Epithelial cell of prostate (primary cell): Measurements from ENCODE around the gene TBCD.

Experiments
- DNase-seq: peaks from one replicate; pipeline ENCODE4 v3.0.0-alpha.2; 2011; ENCODE audit warnings: low read depth, low spot score
- H3K27ac ChIP-seq: fragments of 450-650 bp; 2 replicates; pipeline ENCODE4 v1.5.1; 2017; ENCODE audit warnings: mild to moderate bottlenecking

TBCD gene

DNA sequence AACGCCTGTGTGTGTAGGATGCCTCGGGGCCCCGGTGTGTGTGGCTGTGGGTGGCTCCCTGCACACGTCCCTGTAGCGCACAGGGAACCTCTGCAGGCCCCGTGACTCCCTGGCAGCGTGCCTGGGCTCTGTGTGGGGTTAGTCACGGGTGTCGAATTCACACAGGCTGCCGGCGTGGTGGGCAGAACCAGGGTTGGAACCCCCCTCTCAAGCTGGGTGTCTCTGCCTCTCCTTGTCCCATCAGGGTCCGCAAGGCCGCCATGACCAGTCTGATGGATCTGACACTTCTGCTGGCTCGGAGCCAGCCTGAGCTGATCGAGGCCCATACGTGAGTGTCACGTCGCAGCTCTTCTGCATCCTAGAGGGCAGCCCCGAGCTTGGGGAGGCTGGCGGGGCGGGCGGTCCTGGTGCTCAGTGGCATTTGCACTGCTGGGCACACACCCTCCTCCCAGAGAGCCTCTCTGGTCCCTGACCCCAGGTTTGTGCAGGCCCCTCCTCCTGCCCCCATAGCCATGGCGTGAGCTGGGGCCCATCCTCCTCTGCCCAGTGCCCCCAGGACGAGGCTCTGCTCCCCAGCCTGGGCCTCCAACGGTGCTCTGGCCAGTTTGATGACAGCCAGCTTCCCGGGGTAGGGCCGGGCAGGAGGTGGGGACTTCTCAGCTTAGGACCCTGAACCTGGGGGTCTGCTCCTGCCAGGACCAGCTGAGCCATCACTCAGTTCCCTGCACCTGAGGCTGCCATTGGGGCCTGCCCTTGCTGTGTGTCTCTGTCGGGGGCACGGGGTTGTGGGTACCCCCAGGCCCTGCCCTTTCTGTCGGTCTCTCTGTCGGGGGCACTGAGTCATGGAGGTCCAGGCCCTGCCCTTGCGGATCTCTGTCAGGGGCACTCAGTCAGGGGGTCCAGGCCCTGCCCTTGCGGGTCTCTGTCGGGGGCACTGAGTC, 176.1 kb downstream of the TBCD start:
- DNase-seq, result no peak
- no peak overlapping the region for H3K27ac ChIP-seq

DNA sequence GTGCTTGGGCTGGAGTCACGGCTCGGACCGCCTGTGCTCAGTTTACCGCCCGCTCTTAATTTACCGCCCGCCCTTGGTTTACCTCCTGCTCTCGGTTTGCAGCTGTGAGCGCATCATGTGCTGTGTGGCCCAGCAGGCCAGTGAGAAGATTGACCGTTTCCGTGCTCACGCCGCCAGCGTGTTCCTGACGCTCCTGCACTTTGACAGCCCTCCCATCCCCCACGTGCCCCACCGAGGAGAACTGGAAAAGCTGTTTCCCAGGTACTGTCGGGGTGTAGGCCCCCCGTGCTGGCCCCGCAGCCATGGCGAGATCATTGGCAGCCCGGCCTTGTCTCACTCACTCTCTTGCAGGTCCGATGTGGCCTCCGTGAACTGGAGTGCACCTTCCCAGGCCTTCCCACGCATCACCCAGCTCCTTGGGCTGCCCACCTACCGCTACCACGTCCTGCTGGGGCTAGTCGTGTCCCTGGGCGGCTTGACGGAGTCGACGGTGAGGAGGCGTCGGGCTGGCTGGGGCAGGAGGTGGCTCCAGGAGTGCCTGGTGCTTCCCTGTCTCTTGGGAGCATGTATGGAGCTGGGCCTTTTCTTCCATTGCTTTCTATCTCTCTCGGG, 177.3 kb downstream of the TBCD start:
- H3K27ac ChIP-seq, result no peak overlapping the region
- DNase-seq, result no peak

DNA sequence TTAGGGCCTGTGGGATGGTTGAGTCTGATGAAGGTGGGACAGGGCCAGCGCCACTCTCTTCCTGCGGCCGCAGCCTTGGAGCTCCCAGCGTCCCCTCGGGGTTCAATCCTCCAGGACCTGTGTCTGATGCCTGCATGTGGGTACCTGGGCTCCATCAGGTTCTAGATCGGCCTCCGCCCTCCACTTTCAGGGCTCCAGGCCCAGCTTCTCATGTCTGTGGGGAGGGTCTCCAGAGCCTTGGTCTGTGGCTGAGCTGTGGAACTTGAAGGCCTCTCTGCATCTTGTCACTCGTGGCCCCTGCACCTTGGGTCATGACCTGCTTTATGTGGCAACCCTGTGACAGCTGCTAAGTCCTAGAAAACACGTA, 177.8 kb downstream of the TBCD start:
- no peak for DNase-seq
- H3K27ac ChIP-seq, result no peak overlapping the region

DNA sequence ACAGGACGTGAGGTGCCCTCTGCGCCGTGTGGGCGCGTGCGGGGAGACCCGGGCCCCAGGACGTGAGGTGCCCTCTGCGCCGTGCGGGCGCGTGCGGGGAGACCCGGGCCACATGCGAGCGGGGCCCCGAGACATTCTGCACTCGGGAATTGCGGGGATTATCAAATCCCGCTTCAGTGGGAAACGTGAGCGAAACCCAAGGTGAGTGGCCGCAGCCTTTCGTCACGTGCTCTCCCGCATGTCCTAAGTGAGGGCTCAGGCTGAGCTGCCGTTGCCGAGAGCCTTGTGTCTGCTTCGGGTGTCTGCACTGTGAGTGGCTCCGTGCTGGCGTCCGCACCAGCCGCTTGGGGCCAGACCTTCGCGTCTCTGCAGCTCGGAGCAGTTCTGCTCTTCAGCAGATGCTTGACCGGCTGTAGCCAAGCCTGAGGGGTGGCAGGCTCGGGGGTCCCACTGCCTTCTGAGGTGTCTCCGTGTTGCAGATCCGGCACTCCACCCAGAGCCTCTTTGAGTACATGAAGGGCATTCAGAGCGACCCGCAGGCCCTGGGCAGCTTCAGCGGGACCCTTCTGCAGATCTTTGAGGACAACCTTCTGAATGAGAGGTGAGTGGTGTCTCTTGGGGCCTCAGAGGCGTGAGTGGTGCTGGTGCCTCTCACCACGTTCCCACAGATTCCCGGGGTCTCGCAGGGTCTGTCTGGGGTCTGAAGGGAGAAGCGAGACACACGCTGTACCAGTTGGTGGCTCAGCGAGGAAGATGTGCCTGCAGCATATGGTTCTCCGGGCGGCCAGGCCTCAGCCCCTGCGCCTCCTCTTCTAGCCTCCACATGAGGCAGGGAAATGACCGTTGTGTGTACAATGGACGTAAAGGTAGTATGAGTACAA, 178.4 kb downstream of the TBCD start:
- no peak overlapping the region for H3K27ac ChIP-seq
- DNase-seq, result no peak

DNA sequence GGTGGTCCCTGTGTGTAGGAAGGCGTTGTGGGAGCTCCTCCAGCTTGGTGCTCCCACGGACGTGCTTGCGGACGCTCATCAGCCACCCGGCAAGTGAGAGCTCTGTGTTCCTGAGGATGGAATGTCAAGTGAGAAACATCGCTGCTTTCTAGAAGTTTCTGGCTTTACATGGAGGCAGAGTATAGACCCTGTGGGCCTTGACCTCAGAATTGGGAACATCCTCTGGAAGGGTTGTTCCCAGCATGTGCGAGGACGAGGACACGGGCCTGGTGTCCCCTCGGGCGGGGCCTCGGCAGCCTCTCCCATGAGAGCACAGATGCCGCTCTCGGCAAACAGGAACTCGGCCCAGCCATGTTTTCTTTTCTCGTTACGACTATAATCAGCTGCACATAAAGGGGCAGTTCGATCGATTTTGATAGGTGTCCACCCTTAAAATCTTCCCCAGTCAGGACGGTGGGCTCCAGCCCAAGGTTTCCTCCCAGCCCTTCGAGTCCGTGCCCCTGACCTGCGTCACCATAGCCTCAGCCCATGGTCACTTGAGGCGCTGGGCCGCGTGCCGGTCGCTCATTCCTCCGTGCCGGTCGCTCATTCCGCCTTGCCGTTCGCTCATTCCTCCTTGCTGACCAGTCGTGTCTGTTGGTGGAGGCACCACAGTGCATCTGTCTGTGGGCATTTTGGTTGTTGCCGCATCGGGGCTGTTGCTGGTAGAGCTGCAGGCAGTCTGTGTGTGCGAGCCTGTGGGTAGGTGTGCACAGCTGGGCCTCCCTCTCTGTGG, 179.2 kb downstream of the TBCD start:
- no peak overlapping the region for H3K27ac ChIP-seq
- DNase-seq, result no peak

DNA sequence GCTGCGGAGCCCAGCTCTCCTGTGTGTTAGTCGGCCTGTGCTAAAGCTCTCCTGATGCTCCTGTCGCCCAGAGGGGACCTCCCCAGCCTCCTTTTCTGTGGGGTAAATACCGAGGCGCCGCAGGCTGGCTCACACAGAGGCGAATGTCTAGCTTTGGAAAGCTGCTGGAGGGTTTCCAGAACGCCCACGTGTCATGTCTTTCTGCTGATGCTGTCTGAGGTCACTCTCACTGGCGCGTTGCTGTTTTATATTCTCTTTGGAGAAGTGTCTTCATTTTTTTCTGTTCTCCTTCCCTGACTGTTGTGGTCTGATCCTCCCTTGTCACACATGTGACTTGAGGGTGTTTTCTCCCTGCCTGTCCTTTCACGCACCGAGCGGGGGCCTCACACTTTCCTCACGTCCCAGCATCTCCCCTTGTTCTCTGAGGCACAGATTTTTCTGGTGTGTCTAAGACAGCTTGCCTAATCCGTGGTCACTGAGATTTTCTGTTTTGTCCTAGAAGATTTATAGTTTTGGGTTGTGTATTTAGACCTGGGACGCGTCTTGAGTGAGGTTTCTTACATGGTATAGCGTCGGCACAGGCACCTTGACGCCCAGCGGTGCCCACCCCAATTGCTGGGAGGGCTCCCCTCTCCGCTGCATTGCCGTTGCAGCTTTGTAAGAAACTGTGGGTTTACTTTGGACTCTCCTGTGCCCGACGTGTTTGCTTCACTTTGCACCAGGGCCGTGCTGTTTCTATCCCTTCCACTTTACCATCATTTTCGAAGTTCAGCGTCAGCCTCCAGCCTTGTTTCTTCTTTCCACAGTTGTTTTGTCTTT, 180.0 kb downstream of the TBCD start:
- H3K27ac ChIP-seq, result peak overlapping the region; percentile 16
- no peak for DNase-seq

DNA sequence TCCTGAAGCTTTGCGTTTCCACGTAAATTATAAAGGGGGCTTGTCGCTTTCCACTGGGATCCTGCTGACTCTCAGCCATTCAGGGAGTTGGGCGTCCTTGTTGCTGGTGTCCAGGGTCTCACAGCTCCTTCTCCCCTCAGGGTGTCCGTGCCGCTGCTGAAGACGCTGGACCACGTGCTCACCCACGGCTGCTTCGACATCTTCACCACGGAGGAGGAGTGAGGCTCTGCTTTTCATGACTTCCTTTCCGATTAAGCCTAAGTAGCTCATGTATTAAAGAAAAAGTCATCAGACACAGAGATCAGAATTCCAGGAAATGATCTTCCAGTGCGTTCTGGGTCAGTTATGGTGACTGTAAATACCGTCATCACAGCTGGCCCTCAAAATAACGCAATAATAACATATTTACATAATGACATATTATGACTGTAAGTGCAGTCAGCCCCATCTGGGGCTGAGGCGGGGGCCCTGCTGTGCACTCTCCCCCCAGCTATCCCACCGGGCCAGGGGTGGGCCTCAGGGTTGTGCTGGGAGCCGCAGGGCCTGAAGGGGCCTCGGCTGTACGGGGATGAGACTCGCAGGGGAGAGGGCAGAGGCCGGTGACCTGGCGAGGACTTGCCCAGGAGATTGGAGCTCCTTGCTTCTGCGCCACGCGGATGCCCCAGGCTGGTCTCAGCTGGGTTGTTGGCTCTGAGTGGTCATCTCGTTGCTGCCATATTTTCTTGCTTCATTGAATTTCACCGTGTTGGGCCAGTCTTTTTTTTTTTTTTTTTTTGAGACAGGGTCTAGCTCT, 180.8 kb downstream of the TBCD start:
- DNase-seq, result no peak
- H3K27ac ChIP-seq, result peak overlapping the region; percentile 16

DNA sequence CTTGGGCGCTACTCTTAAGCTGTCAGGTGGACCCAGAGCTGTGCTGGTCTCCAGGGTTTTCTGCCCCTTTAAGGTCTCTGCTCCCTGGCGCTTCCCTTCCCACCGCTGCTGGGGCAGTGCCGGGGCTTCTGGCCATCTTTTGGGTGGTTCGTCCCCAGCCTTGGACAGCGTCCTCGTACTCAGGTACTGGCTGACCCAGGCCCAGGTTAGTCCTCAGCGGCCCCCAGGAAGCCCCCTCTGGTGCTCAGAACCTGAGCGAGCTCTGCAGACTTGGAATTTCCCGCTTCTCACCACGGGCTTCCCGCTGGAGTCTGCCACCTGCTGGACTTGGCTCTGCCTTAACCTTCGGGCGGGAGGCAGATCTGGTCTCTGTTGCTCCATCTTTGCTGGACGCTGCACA, 182.0 kb downstream of the TBCD start:
- H3K27ac ChIP-seq, result no peak overlapping the region
- DNase-seq, result no peak

DNA sequence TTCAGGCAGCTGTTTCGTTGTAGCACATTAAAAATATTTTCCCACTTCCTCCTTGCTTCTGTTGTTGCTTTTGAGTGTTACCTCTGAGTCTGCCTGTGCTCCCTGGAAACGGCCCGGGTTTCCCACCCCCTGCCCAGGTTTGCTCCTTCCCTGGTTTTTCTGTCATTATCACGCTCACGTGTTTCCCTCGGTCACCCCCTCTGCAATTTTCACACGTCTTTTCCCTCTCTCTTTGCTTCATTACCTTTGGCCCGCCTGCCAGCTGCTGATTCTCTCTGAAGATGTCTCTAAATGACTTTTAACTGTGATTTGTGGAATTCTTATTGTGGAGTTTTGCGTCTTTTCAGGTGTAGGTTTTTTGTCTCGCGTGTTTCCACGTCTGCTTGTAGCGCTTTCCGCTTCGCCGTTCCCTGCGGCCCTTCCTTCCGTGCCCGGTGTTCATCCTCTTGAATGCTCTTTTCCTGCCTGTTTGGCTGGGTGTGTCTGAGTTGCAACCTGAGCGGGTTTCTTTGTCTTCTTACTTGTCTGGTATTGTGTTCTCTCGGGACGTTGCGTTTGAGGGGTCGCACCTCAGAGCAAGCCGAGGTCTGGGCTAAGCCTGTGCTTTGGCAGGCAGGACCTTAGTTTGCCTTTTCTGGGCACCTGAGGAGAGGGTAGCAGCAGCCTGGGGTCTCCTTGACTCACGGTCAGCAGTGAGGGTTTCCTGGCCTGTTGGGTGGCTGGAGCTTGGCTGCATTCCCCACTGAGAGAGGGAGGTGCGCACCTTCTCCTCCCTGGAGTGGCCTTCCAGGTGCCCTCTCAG, 184.3 kb downstream of the TBCD start:
- no peak overlapping the region for H3K27ac ChIP-seq

DNA sequence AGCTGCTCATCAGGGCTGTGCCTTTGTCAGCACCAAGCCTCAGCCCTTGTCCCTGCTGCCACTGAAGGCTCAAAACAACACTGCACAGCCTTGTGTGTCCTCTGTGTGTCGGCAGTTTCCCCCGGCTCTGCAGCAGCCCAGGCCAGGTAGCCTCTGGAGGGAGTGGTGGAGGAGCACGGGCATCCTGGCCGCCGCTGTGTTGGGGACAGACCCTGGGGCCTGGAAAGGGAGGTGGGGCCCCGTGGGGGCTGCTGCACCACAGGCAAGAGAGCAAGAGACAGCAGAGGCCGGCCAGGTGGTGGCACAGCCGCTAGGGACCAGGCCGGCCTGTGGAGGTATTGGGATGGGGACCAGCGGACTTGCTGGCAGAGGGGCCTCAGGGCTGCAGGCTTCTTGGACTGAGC, 184.9 kb downstream of the TBCD start:
- no peak overlapping the region for H3K27ac ChIP-seq
- DNase-seq, result no peak

More for the DNA sequence above, 184.3 kb downstream of the TBCD start:
- no peak for DNase-seq

DNA sequence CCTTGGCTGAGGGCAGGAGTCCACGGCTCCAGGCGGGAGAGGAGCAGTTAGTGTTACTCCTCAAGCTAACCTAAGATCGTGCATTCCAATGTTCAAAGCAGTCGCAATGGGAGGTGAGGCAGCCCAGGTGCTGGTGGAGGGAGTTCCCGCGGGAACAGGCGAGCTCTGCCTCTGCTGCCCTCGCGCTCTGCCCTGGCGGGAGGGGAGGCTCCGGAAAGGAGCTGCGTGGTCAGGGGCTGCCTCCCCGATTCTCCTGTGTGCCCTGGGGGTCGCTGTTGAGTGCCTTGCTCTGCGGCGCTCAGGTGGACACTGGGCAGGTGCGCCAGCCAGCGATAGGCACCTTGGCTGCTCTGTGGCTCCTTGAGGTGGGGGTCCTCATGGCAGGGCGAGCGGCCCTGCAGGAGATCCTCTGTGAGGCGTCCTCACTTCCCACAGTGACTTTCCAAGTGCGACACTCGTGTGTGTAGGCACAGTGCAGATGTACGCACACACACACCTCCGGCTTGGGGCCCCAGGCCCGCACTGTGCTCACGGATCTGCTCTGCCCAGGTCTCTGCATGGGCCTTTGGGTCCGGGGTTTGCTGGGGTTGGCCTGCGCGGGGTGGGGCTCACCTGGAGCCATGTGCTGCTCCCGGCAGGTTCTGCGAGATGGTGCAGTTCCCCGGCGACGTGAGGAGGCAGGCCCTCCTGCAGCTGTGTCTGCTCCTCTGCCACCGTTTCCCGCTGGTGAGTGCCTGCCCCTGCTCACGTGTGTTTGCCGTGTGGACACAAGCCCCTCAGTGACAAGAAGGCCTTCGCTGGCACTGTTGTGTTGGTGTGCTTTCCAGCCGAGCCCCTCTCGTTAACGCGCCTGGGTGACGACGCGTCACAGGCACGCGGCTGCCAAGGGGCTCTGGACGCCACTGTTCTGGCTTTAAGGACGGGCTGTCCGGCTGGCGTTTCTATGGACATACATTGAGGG, 185.8 kb downstream of the TBCD start:
- DNase-seq, result no peak
- no peak overlapping the region for H3K27ac ChIP-seq

DNA sequence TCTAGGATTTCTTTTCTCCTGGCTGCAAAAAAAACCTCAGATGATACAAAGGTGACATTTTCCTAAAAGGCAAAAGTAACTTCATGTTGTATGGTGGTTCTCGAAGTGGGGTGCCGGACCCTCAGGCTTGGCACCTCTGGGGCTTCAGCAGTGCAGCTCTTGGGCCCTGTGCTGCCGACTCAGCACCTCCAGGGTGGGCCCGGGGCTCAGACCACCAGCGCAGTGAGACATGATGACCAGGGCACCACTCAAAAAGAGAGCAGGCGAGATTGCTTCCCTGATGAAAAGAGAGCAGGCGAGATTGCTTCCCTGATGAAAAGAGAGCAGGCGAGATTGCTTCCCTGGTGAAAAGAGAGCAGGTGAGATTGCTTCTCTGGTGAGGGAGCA, 186.6 kb downstream of the TBCD start:
- DNase-seq, result no peak
- H3K27ac ChIP-seq, result no peak overlapping the region

DNA sequence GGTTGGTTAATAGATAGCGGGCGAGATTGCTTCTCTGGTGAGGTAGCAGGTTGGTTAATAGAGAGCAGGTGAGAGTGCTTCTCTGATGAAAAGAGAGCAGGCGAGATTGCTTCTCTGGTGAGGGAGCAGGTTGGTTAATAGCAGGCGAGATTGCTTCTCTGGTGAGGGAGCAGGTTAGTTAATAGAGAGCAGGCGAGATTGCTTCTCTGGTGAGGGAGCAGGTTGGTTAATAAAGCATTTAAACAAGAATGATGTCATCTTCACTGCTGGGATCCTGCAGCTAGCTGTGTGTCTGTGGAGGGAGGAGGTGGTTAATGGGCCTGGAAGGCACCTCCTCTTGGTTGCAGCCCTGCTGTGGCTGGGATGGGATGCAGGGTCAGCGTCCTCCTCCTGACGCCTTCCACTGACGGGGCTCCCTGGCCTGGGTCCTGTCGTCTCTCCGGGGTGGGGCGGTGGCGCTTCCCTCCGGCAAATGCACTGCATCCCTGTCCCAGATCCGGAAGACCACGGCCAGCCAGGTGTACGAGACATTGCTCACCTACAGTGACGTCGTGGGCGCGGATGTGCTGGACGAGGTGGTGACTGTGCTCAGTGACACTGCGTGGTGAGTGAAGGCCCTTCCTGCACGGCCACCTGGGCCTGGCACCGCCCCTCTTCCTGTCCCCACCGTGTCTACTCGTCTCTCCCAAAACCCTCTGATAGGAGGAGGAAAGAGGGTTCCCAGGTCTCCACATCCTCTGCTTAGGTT, 187.2 kb downstream of the TBCD start:
- no peak overlapping the region for H3K27ac ChIP-seq
- no peak for DNase-seq

DNA sequence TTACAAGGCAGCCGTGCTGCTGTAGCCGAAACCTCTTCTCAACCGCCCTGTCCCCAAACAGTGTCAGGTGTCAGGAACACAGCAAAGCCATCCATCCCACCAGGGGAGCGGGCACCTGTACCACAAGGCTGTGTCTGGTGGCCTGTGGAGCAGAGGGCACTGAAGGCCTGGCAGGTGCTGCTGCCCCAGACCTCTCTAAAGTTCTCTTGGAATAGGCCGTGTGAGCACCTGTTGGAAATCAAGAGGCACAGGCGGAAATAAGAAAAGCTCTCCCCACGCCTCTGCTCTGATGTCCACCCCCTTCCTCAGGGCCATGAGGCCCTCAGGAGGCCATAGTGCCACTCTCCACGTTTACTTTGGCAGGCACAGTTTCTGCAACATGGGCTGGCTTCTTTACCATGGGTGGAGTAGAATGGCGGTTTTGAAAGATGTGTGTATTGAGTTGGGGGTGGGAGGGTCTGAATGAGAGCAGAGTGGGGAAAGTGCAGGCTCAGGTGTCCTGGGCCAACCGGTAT, 187.8 kb downstream of the TBCD start:
- H3K27ac ChIP-seq, result no peak overlapping the region
- no peak for DNase-seq

DNA sequence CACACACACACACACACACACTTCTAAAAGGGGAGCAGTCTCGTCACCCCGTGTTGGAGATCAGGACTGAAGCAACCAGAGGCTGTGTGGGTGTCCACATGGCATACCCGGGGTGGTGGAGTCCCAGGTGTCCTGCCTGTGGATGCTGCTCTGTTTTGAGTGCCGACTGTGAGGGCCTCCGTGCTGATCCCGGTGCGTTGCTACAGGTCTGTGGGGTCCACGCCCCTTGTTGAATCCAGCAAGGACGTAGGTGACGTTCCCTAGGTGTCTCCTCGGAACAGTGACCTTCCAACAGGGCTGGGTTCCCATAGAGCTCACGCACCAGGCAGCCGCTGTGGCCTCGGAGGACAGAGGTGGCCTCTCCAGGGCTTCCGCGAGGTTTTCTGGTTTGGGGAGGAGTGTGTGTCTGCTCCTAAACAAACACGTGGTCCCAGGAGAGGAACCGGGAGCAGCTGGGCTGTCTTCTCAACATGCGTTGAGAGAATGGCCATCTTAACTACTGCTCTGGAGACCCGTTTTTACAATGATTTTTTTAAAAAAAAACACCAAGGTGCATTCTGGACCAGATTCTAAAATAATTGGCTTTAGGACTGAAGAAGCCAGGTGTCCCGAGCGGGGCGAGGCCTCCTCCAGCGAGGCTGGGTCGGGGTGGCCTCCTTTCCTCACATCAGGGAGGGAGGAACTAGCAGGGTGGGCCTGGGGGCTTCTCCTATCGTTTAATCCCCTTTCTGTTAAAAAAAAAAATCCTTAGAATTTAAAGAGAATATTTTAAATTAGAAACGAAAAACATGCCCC, 188.6 kb downstream of the TBCD start:
- no peak overlapping the region for H3K27ac ChIP-seq
- DNase-seq, result no peak
